Peyer's patch (tissue), 4 donors: ENCODE data around the gene BTBD6. TPM values are rescaled to one million over a fixed set of nuclear protein-coding genes. Genes with fewer than 3 reads are reported as not detected.

ENCODE experiments used
- DNase-seq, 3 donors: peaks; one replicate each; pipeline ENCODE4 v3.0.0-alpha.2; 2017 to 2019
- H3K27ac ChIP-seq, 4 donors: fragments of 200-600 bp; sonication (generic); one replicate each; pipeline ENCODE4 v1.5.1; 2016 to 2019
- H3K27me3 ChIP-seq, 2 donors: fragments of 200-600 bp; sonication (generic); one replicate each; pipeline ENCODE4 v1.5.1; 2019
- H3K36me3 ChIP-seq, 3 donors: fragments of 200-600 bp; sonication (generic); one replicate each; pipeline ENCODE4 v1.5.1; 2016 to 2019
- H3K4me1 ChIP-seq, 4 donors: fragments of 200-600 bp; sonication (generic); one replicate each; pipeline ENCODE4 v1.5.1; 2016 to 2019
- H3K4me3 ChIP-seq, 4 donors: fragments of 200-600 bp; sonication (generic); 1 replicate in 3 of 4; 2 replicates in 1 of 4; pipeline ENCODE4 v1.5.1; 2016 to 2019; ENCODE audit warnings: mild to moderate bottlenecking in 1 of 4
- H3K9me3 ChIP-seq, 4 donors: fragments of 200-600 bp; sonication (generic); one replicate each; pipeline ENCODE4 v1.5.1; 2016 to 2019; ENCODE audit warnings: mild to moderate bottlenecking in 1 of 4
- POLR2A ChIP-seq, 2 donors: fragments of 450-650 bp; IDR thresholded peaks; one replicate each; pipeline ENCODE4 v1.5.1; 2017; ENCODE audit warnings: antibody characterized with exemption in 2 of 2, mild to moderate bottlenecking in 2 of 2, moderate library complexity in 2 of 2
- total RNA-seq, 4 donors: library from RNA; depleted of rRNA; stranded (reverse); fragments of >200 nt; gene quantifications; one replicate each; pipeline ENCODE4 v1.1.0, GENCODE V29; 2016
- TF ChIP-seq, protein P1 (sequence below), 6 experiments: fragments of 450-650 bp in 4 of 6; fragments of 200-600 bp in 2 of 6; sonication (generic) in 1 of 6; IDR thresholded peaks; one replicate each; pipeline ENCODE4 v1.5.1; 2017 to 2019; ENCODE audit warnings: antibody characterized with exemption in 6 of 6, mild to moderate bottlenecking in 3 of 6, moderate library complexity in 1 of 6

The BTBD6 gene
- total RNA-seq, 4 donors from 2014 or later, result 32.2 to 67.5 (median 55.5) TPM

- H3K27ac ChIP-seq, result no peak overlapping the region
- no peaks in the 10 kb centered on the region for H3K9me3 ChIP-seq
- no peak for TF ChIP-seq POLR2A (IDR thresholded peaks at IDR 0.05)
- TF ChIP-seq, protein P1, sequence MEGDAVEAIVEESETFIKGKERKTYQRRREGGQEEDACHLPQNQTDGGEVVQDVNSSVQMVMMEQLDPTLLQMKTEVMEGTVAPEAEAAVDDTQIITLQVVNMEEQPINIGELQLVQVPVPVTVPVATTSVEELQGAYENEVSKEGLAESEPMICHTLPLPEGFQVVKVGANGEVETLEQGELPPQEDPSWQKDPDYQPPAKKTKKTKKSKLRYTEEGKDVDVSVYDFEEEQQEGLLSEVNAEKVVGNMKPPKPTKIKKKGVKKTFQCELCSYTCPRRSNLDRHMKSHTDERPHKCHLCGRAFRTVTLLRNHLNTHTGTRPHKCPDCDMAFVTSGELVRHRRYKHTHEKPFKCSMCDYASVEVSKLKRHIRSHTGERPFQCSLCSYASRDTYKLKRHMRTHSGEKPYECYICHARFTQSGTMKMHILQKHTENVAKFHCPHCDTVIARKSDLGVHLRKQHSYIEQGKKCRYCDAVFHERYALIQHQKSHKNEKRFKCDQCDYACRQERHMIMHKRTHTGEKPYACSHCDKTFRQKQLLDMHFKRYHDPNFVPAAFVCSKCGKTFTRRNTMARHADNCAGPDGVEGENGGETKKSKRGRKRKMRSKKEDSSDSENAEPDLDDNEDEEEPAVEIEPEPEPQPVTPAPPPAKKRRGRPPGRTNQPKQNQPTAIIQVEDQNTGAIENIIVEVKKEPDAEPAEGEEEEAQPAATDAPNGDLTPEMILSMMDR (IDR thresholded peaks at IDR 0.05), result no peak
- peaks cover 0 to 48% (median 0%) of the 10 kb centered on the region in 3 donors for H3K36me3 ChIP-seq
- H3K4me3 ChIP-seq, result no peak overlapping the region
- no peaks in the 10 kb centered on the region for H3K27me3 ChIP-seq
- no peaks in the 10 kb centered on the region for H3K4me1 ChIP-seq
- DNase-seq, result no peak
Observed at GRCh38 chr14:105212541-105213300, 35.6 kb upstream of the BTBD6 start.

DNA sequence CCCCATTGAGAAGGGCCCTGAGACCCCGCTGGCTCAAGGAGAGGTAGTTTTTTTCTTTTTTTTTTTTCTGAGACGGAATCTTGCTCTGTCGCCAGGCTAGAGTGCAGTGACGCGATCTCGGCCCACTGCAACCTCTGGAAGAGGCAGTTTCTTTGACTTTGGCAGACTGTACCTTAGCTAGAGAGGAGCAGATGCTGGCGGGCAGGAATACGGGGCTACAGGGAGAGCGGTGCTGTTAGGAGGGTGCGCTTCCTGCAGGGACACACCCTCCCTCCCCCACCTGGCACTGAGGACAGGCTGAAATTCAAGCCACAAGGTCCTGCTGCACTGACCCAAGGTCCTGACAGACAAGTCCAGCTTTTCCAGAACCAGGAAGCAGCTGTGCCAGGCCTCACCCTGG, 35.0 kb upstream of the BTBD6 start:
- H3K27me3 ChIP-seq, result no peaks in the 10 kb centered on the region
- no peaks in the 10 kb centered on the region for H3K9me3 ChIP-seq
- H3K36me3 ChIP-seq, result peaks cover 0 to 54% (median 0%) of the 10 kb centered on the region in 3 donors
- H3K27ac ChIP-seq, result no peak overlapping the region
- H3K4me1 ChIP-seq, result no peaks in the 10 kb centered on the region
- TF ChIP-seq POLR2A (IDR thresholded peaks at IDR 0.05), result no peak
- TF ChIP-seq, protein P1 (IDR thresholded peaks at IDR 0.05), result no peak
- no peak for DNase-seq
- no peak overlapping the region for H3K4me3 ChIP-seq

- Histone ChIP-seq H3K4me3 (no peak overlapping the region), H3K27ac (no peak overlapping the region), H3K36me3 (peaks cover 0 to 63% (median 0%) of the 10 kb centered on the region in 3 donors), H3K4me1 (no peaks in the 10 kb centered on the region), H3K27me3 (no peaks in the 10 kb centered on the region), H3K9me3 (no peaks in the 10 kb centered on the region)
- TF ChIP-seq POLR2A (IDR thresholded peaks at IDR 0.05), result no peak
- TF ChIP-seq, protein P1 (IDR thresholded peaks at IDR 0.05), result no peak
- DNase-seq, result no peak
Observed at GRCh38 chr14:105214324-105214915, 33.9 kb upstream of the BTBD6 start.

DNA sequence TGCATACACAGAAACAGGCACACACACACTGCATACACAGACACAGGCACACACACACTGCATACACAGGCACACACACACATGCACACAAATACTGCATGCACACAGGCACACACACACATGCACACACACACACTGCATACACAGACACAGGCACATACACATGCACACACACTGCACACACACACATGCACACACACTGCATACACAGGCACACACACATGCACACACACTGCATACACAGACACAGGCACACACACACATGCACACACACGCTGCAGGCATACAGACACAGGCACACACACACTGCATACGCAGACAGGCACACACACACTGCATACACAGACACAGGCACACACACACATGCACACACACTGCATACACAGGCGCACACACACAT, 32.7 kb upstream of the BTBD6 start:
- no peaks in the 10 kb centered on the region for H3K27me3 ChIP-seq
- H3K36me3 ChIP-seq, result peaks cover 0 to 63% (median 0%) of the 10 kb centered on the region in 3 donors
- TF ChIP-seq, protein P1 (IDR thresholded peaks at IDR 0.05), result no peak
- no peak for TF ChIP-seq POLR2A (IDR thresholded peaks at IDR 0.05)
- DNase-seq, result no peak
- no peak overlapping the region for H3K27ac ChIP-seq
- no peaks in the 10 kb centered on the region for H3K9me3 ChIP-seq
- no peak overlapping the region for H3K4me3 ChIP-seq
- no peaks in the 10 kb centered on the region for H3K4me1 ChIP-seq

- Histone ChIP-seq H3K27me3 (no peaks in the 10 kb centered on the region), H3K27ac (no peak overlapping the region), H3K4me1 (no peaks in the 10 kb centered on the region), H3K9me3 (no peaks in the 10 kb centered on the region), H3K36me3 (peaks cover 0 to 63% (median 0%) of the 10 kb centered on the region in 3 donors), H3K4me3 (no peak overlapping the region)
- no peak for TF ChIP-seq POLR2A (IDR thresholded peaks at IDR 0.05)
- TF ChIP-seq, protein P1 (IDR thresholded peaks at IDR 0.05), result no peak
- no peak for DNase-seq
Observed at GRCh38 chr14:105216490-105217247, 31.7 kb upstream of the BTBD6 start.
